Kidney (tissue), 14 donors: ENCODE data around the gene MRPL18. TPM values are rescaled to one million over a fixed set of nuclear protein-coding genes. Genes with fewer than 3 reads are reported as not detected.
"Not testable (repeated sequence)": the region's sequence is repeated elsewhere in the genome, so short reads cannot be mapped to it uniquely, and the experiment has no call there.

Experiments used
- DNase-seq, 5 donors: peaks; one replicate each; pipeline ENCODE4 v3.0.0-alpha.2; 2013 to 2020
- FAIRE-seq: peaks from 2 replicates; lab custom pipeline; 2012; peaks lifted over from hg19 to GRCh38; lab: Jason Lieb, UNC
- H3K27ac ChIP-seq, 2 donors: one replicate each; pipeline ENCODE4 v1.7.0; 2013; ENCODE audit warnings: low read depth in 2 of 2, low read length in 2 of 2, inconsistent platforms in 1 of 2
- H3K27me3 ChIP-seq: one replicate; pipeline ENCODE4 v1.7.1; 2013; ENCODE audit warnings: low read length, inconsistent platforms; ENCODE audit not compliant: control insufficient read depth, insufficient read depth
- H3K36me3 ChIP-seq, 3 donors: one replicate each; pipeline versions ENCODE4 v1.7.0 to v1.7.1; 2013; ENCODE audit warnings: low read length in 3 of 3, control low read depth in 1 of 3, inconsistent platforms in 1 of 3; ENCODE audit not compliant: insufficient read depth in 3 of 3, control insufficient read depth in 2 of 3
- H3K4me1 ChIP-seq, 3 donors: one replicate each; pipeline versions ENCODE4 v1.7.0 to v1.7.1; 2013; ENCODE audit warnings: low read length in 3 of 3, inconsistent platforms in 1 of 3, low read depth in 1 of 3; ENCODE audit not compliant: control insufficient read depth in 2 of 3, insufficient read depth in 2 of 3
- H3K4me3 ChIP-seq, 3 donors: one replicate each; pipeline versions ENCODE4 v1.7.0 to v1.8.1; 2013; ENCODE audit warnings: low read length in 3 of 3, control low read depth in 1 of 3, inconsistent platforms in 1 of 3
- H3K9ac ChIP-seq, 3 donors: one replicate each; pipeline versions ENCODE4 v1.7.0 to v1.7.1; 2013; ENCODE audit warnings: low read length in 3 of 3, control low read depth in 1 of 3, inconsistent platforms in 1 of 3
- H3K9me3 ChIP-seq, 3 donors: one replicate each; pipeline versions ENCODE4 v1.7.0 to v1.7.1; 2013; ENCODE audit warnings: low read length in 3 of 3, control low read depth in 1 of 3, inconsistent platforms in 1 of 3; ENCODE audit not compliant: control insufficient read depth in 2 of 3, insufficient read depth in 1 of 3
- CTCF ChIP-seq: IDR thresholded peaks from 3 replicates; pipeline ENCODE4 v1.5.1; 2012; ENCODE audit warnings: mild to moderate bottlenecking, moderate library complexity, borderline replicate concordance; ENCODE audit not compliant: insufficient read depth; ENCODE audit errors: extremely low read depth
- intact Hi-C: fragments of 100-400 bp; cut with DNase I; formaldehyde crosslinking; loops from one replicate; pipeline ENCODE4 v1.11.1; 2022
- polyA plus RNA-seq: library from polyadenylated mRNA; stranded (reverse); fragments of 350-450 nt; fragmentation: Illumina TruSeq; extraction: RNeasy Lipid Tissue Mini Kit (QIAGEN cat#74804); gene quantifications from one replicate; pipeline ENCODE4 v1.2.3, GENCODE V29; 2014; ENCODE audit warnings: low read depth, low replicate concordance; ENCODE audit not compliant: insufficient read depth
- total RNA-seq: library from RNA; stranded (reverse); fragmentation: NEBNext Ultra II Directional; extraction: Animal tissue kit (Norgen Biotek cat#: 25700); gene quantifications from one replicate; pipeline ENCODE4 v1.2.1, GENCODE V29; 2021
- donor health status: control.
- donor health status: control.
- donor health status: control.
- donor health status: control.
- donor health status: control.
- donor health status: DM: yes; HTN: yes; CAD: no.
- donor health status: Normal renal cell carcinoma (clear cell type).

The MRPL18 gene
- total and polyA plus RNA-seq, 2 donors from 2014 or later = 56.7 to 87.2 TPM

- H3K4me1 ChIP-seq = no peaks in the 10 kb centered on the region
- no peaks in the 10 kb centered on the region for H3K36me3 ChIP-seq
- DNase-seq = no peak
- H3K4me3 ChIP-seq = no peak overlapping the region
- no peak for TF ChIP-seq CTCF
- intact Hi-C loops = no loop called here
- H3K9ac ChIP-seq = no peak overlapping the region
- H3K27me3 ChIP-seq = no peaks in the 10 kb centered on the region
- FAIRE-seq = no peak
- H3K9me3 ChIP-seq = no peaks in the 10 kb centered on the region
- H3K27ac ChIP-seq = no peak overlapping the region
Observed at GRCh38 chr6:159823953-159824352, 33.7 kb downstream of the MRPL18 start.

- H3K27me3 ChIP-seq, H3K27ac ChIP-seq, H3K9ac ChIP-seq, H3K4me1 ChIP-seq, FAIRE-seq, H3K4me3 ChIP-seq, H3K9me3 ChIP-seq, H3K36me3 ChIP-seq, DNase-seq, intact Hi-C loops: not testable (repeated sequence)
Observed at GRCh38 chr6:159824690-159825089, 34.4 kb downstream of the MRPL18 start.

- H3K9me3 ChIP-seq = no peaks in the 10 kb centered on the region
- no peak for TF ChIP-seq CTCF
- no peak overlapping the region for H3K9ac ChIP-seq
- no peaks in the 10 kb centered on the region for H3K36me3 ChIP-seq
- H3K27me3 ChIP-seq = no peaks in the 10 kb centered on the region
- intact Hi-C loops = no loop called here
- no peak overlapping the region for H3K27ac ChIP-seq
- DNase-seq (no peak), FAIRE-seq (no peak)
- H3K4me1 ChIP-seq = no peaks in the 10 kb centered on the region
- H3K4me3 ChIP-seq = no peak overlapping the region
Observed at GRCh38 chr6:159826004-159826403, 35.7 kb downstream of the MRPL18 start.

- Histone ChIP-seq H3K36me3 (no peaks in the 10 kb centered on the region), H3K9me3 (no peaks in the 10 kb centered on the region), H3K27ac (no peak overlapping the region), H3K27me3 (no peaks in the 10 kb centered on the region), H3K9ac (no peak overlapping the region), H3K4me1 (no peaks in the 10 kb centered on the region), H3K4me3 (no peak overlapping the region)
- no peak for DNase-seq
- no peak for FAIRE-seq
- intact Hi-C loops = no loop called here
- TF ChIP-seq CTCF = no peak
Observed at GRCh38 chr6:159826968-159827647, 36.8 kb downstream of the MRPL18 start.
